MM.1S (cell line): ENCODE data around the gene RAB3B.

Source experiments
- EZH2 ChIP-seq: fragments of 300-600 bp; sonication (generic); optimal IDR thresholded peaks from 2 replicates; pipeline ENCODE3; 2017; ENCODE audit warnings: low read depth, mild to moderate bottlenecking, antibody characterized with exemption, low read length, mixed read lengths
- TF ChIP-seq, protein P1 (sequence below): fragments of 300-600 bp; sonication (generic); IDR thresholded peaks from 2 replicates; pipeline ENCODE4 v1.5.1; 2016; ENCODE audit warnings: antibody characterized with exemption, low read length, mixed read lengths

GRCh38 chr1:52003877-52004276 is 13.4 kb upstream of the RAB3B start:
- TF ChIP-seq, protein P1, sequence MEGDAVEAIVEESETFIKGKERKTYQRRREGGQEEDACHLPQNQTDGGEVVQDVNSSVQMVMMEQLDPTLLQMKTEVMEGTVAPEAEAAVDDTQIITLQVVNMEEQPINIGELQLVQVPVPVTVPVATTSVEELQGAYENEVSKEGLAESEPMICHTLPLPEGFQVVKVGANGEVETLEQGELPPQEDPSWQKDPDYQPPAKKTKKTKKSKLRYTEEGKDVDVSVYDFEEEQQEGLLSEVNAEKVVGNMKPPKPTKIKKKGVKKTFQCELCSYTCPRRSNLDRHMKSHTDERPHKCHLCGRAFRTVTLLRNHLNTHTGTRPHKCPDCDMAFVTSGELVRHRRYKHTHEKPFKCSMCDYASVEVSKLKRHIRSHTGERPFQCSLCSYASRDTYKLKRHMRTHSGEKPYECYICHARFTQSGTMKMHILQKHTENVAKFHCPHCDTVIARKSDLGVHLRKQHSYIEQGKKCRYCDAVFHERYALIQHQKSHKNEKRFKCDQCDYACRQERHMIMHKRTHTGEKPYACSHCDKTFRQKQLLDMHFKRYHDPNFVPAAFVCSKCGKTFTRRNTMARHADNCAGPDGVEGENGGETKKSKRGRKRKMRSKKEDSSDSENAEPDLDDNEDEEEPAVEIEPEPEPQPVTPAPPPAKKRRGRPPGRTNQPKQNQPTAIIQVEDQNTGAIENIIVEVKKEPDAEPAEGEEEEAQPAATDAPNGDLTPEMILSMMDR, result no peak
- TF ChIP-seq EZH2, result no peak
